GM23338 (cell line): ENCODE results near the gene RHO. TPM values are rescaled to one million over a fixed set of nuclear protein-coding genes. Genes with fewer than 3 reads are reported as not detected.

Experiments used
- ATAC-seq: fragments of 200-7000 bp; cut with Tn5 transposase; 3 replicates; pipeline ENCODE4 v1.9.1; 2020
- DNase-seq: peaks from one replicate; pipeline ENCODE4 v3.0.0-alpha.2; 2015; ENCODE audit warnings: low spot score
- H2AFZ ChIP-seq: fragments of 200-600 bp; sonication (generic); 2 replicates; pipeline ENCODE4 v1.8.0; 2016; ENCODE audit warnings: antibody characterized with exemption, mild to moderate bottlenecking, moderate library complexity
- H3F3A ChIP-seq: fragments of 200-600 bp; sonication (generic); replicated peaks from 2 replicates; pipeline ENCODE4 v1.8.0; 2017; ENCODE audit warnings: antibody characterized with exemption, mixed run types, low read depth
- H3K27ac ChIP-seq: fragments of 200-600 bp; sonication (generic); 2 replicates; pipeline ENCODE4 v1.6.1; 2016; ENCODE audit warnings: low read depth
- H3K27me3 ChIP-seq: fragments of 200-600 bp; sonication (generic); 2 replicates; pipeline ENCODE4 v1.8.0; 2016; ENCODE audit warnings: mild to moderate bottlenecking, mixed run types, moderate library complexity; ENCODE audit not compliant: insufficient read depth
- H3K36me3 ChIP-seq: fragments of 200-600 bp; sonication (generic); 2 replicates; pipeline ENCODE4 v1.8.0; 2016; ENCODE audit warnings: mild to moderate bottlenecking; ENCODE audit not compliant: insufficient read depth
- H3K4me1 ChIP-seq: fragments of 200-600 bp; sonication (generic); 2 replicates; pipeline ENCODE4 v1.8.0; 2016; ENCODE audit warnings: mild to moderate bottlenecking, moderate library complexity; ENCODE audit not compliant: insufficient read depth
- H3K4me2 ChIP-seq: fragments of 200-600 bp; sonication (generic); 2 replicates; pipeline ENCODE4 v1.7.1; 2017; ENCODE audit warnings: mixed run types
- H3K4me3 ChIP-seq: fragments of 200-600 bp; sonication (generic); 2 replicates; pipeline ENCODE4 v1.6.1; 2016; ENCODE audit warnings: mixed run types
- H3K79me2 ChIP-seq: fragments of 200-600 bp; sonication (generic); replicated peaks from 2 replicates; pipeline ENCODE4 v1.8.0; 2017; ENCODE audit warnings: mild to moderate bottlenecking; ENCODE audit not compliant: insufficient read depth
- H3K9me2 ChIP-seq: fragments of 200-600 bp; sonication (generic); 2 replicates; pipeline ENCODE4 v1.8.0; 2017; ENCODE audit not compliant: insufficient read depth
- H4K20me1 ChIP-seq: fragments of 200-600 bp; sonication (generic); replicated peaks from 2 replicates; pipeline ENCODE4 v1.8.0; 2017; ENCODE audit warnings: mild to moderate bottlenecking; ENCODE audit not compliant: insufficient read depth
- H3K27ac Mint-ChIP-seq: 2 replicates; pipeline ENCODE4 v1.8.0; 2020; ENCODE audit warnings: inconsistent platforms, mild to moderate bottlenecking, moderate library complexity, mixed read lengths
- H3K27me3 Mint-ChIP-seq: 3 replicates; pipeline ENCODE4 v1.8.0; 2022; ENCODE audit warnings: low read depth, mild to moderate bottlenecking, moderate library complexity, mixed read lengths, inconsistent platforms; ENCODE audit not compliant: insufficient read depth, poor library complexity
- H3K36me3 Mint-ChIP-seq: 3 replicates; pipeline ENCODE4 v1.8.0; 2021; ENCODE audit warnings: low read depth, mild to moderate bottlenecking, inconsistent platforms, moderate library complexity, mixed read lengths
- H3K4me1 Mint-ChIP-seq: 3 replicates; pipeline ENCODE4 v1.8.0; 2020; ENCODE audit warnings: mild to moderate bottlenecking, inconsistent platforms, mixed read lengths
- H3K4me3 Mint-ChIP-seq: 3 replicates; pipeline ENCODE4 v1.8.0; 2021; ENCODE audit warnings: moderate library complexity, mild to moderate bottlenecking, inconsistent platforms, mixed read lengths
- H3K9me3 Mint-ChIP-seq: 3 replicates; pipeline ENCODE4 v1.8.0; 2020; ENCODE audit warnings: moderate library complexity, mild to moderate bottlenecking, inconsistent platforms, mixed read lengths
- CTCF ChIP-seq, 2 experiments: fragments of 200-600 bp in 1 of 2; sonication (generic) in 1 of 2; conservative IDR thresholded peaks; 2 replicates each; pipeline versions ENCODE4 v1.5.1 to v1.6.1; 2016 to 2017; ENCODE audit warnings: antibody characterized with exemption in 2 of 2, low read depth in 2 of 2, mild to moderate bottlenecking in 2 of 2, moderate library complexity in 1 of 2
- ETS1 ChIP-seq: IDR thresholded peaks from 2 replicates; pipeline ENCODE4 v1.6.1; 2016; ENCODE audit warnings: antibody characterized with exemption
- EZH2 ChIP-seq: fragments of 200-600 bp; sonication (generic); IDR thresholded peaks from one replicate; pipeline ENCODE4 v1.8.0; 2017; ENCODE audit warnings: antibody characterized with exemption, mild to moderate bottlenecking, low read depth; ENCODE audit not compliant: unreplicated experiment
- EZH2phosphoT487 ChIP-seq: fragments of 200-600 bp; sonication (generic); IDR thresholded peaks from one replicate; pipeline ENCODE4 v1.8.1; 2018; ENCODE audit warnings: antibody characterized with exemption; ENCODE audit not compliant: unreplicated experiment
- JUNB ChIP-seq: IDR thresholded peaks from one replicate; pipeline ENCODE4 v1.6.1; 2016; ENCODE audit warnings: antibody characterized with exemption; ENCODE audit not compliant: unreplicated experiment
- NANOG ChIP-seq: IDR thresholded peaks from 2 replicates; pipeline ENCODE4 v1.6.1; 2016; ENCODE audit warnings: antibody characterized with exemption, borderline replicate concordance
- POLR2AphosphoS5 ChIP-seq: IDR thresholded peaks from 2 replicates; pipeline ENCODE4 v1.6.1; 2016; ENCODE audit warnings: antibody characterized with exemption, low read depth
- REST ChIP-seq: IDR thresholded peaks from one replicate; pipeline ENCODE4 v1.6.1; 2018; ENCODE audit warnings: antibody characterized with exemption; ENCODE audit not compliant: unreplicated experiment
- STAT1 ChIP-seq: IDR thresholded peaks from one replicate; pipeline ENCODE4 v1.6.1; 2016; ENCODE audit warnings: antibody characterized with exemption; ENCODE audit not compliant: unreplicated experiment
- ZNF331 ChIP-seq: fragments of 250-450 bp; sonication (Bioruptor Pico); IDR thresholded peaks from 2 replicates; pipeline ENCODE4 v1.5.0; 2020; ENCODE audit warnings: low read depth, mild to moderate bottlenecking, moderate library complexity
- ZNF462 ChIP-seq: fragments of 250-450 bp; sonication (Bioruptor Pico); IDR thresholded peaks from 2 replicates; pipeline ENCODE4 v1.5.0; 2020; ENCODE audit warnings: mild to moderate bottlenecking, moderate library complexity
- polyA plus RNA-seq: library from polyadenylated mRNA; unstranded; fragments of >200 nt; fragmentation: Nextera tagmentation; extraction: Ambion mirVana; gene quantifications from 2 replicates; pipeline ENCODE4 v1.2.1, GENCODE V29; 2016
- total RNA-seq: library from RNA; depleted of rRNA; stranded (reverse); fragments of >200 nt; shearing (Covaris generic); gene quantifications from 2 replicates; pipeline ENCODE4 v1.2.3, GENCODE V29; 2014

The RHO gene
- total and polyA plus RNA-seq, 2 experiments from 2014 or later: not detected

- Histone ChIP-seq H3F3A (no peaks in the 10 kb centered on the region), H3K36me3 (no peaks in the 10 kb centered on the region), H3K4me1 (0 out of 2 replicates have a peak, but pooled peaks cover 13% of the 10 kb centered on the region), H3K4me2 (no peak within 1 kb of the TSS), H3K79me2 (no peaks in the 10 kb centered on the region), H3K27me3 (no peaks in the 10 kb centered on the region), H3K9me2 (no peaks in the 10 kb centered on the region), H3K27ac (no peak within 1 kb of the TSS), H2AFZ (peak within 1 kb of the TSS; percentile 28; the same call in 1 of the 2 replicates), H4K20me1 (no peaks in the 10 kb centered on the region), H3K4me3 (no peak within 1 kb of the TSS)
- H3K4me3 Mint-ChIP-seq: no peak within 1 kb of the TSS; the same call in 2 of the 3 replicates
- H3K27me3 Mint-ChIP-seq: peaks cover 10% of the 10 kb centered on the region
- DNase-seq (no peak), ATAC-seq (peak; percentile 65)
- no peaks in the 10 kb centered on the region for H3K9me3 Mint-ChIP-seq
- TF ChIP-seq JUNB (no peak), EZH2phosphoT487 (no peak), ZNF331 (no peak), EZH2 (no peak), ETS1 (no peak), CTCF (conservative IDR thresholded peaks at IDR 0.05; ENCODE audit: low read depth in 2 of 2) (no peak), POLR2AphosphoS5 (no peak), STAT1 (no peak), ZNF462 (no peak), REST (no peak), NANOG (no peak)
- H3K4me1 Mint-ChIP-seq: peaks cover 20% of the 10 kb centered on the region
- H3K27ac Mint-ChIP-seq: no peak within 1 kb of the TSS
- H3K36me3 Mint-ChIP-seq: no peaks in the 10 kb centered on the region
Observed at GRCh38 chr3:129543156-129543790, 14.8 kb downstream of the RHO start, which contains the start of gene H1-8. Gene H1-8, plus strand, starts transcription at chr3:129543175. Its CDS starts 44 bp downstream, at chr3:129543219.
